HG03439 (cell line): ENCODE results near the gene DCBLD2.

ENCODE experiments used
- ATAC-seq: cut with Tn5 transposase; IDR thresholded peaks from one replicate; pipeline ENCODE4 v1.9.1; 2021; ENCODE audit warnings: mild to moderate bottlenecking, moderate library complexity; ENCODE audit not compliant: unreplicated experiment

DCBLD2 gene

GRCh38 chr3:98901392-98902350 is at the start of gene DCBLD2:
DCBLD2 (minus strand) TSS chr3:98901695; CDS start chr3:98901326, 369 bp downstream.
- ATAC-seq: peak; percentile 99

- ATAC-seq: no peak
These were observed 44.2 kb upstream of the DCBLD2 start for GRCh38 chr3:98945666-98946065.

GRCh38 chr3:98945101-98945524 is 43.6 kb upstream of the DCBLD2 start:
- no peak for ATAC-seq

GRCh38 chr3:98930413-98930812 is 28.9 kb upstream of the DCBLD2 start:
- ATAC-seq: no peak

GRCh38 chr3:98921957-98922356 is 20.5 kb upstream of the DCBLD2 start:
- no peak for ATAC-seq

GRCh38 chr3:98920166-98920565 is 18.7 kb upstream of the DCBLD2 start:
- no peak for ATAC-seq

GRCh38 chr3:98918586-98918985 is 17.1 kb upstream of the DCBLD2 start:
- ATAC-seq: no peak

- no peak for ATAC-seq
These were observed 16.1 kb upstream of the DCBLD2 start for GRCh38 chr3:98917608-98918007.

- ATAC-seq: no peak
These were observed 12.9 kb upstream of the DCBLD2 start for GRCh38 chr3:98914210-98915080.

GRCh38 chr3:98912448-98912847 is 11.0 kb upstream of the DCBLD2 start:
- no peak for ATAC-seq

- no peak for ATAC-seq
These were observed 4.7 kb upstream of the DCBLD2 start for GRCh38 chr3:98906230-98906629.

- ATAC-seq: no peak
These were observed 2.4 kb upstream of the DCBLD2 start for GRCh38 chr3:98903705-98904481.

- no peak for ATAC-seq
These were observed 1.6 kb upstream of the DCBLD2 start for GRCh38 chr3:98903099-98903498.

- no peak for ATAC-seq
These were observed 851 bp upstream of the DCBLD2 start for GRCh38 chr3:98902351-98902740.

- peak; percentile 41 for ATAC-seq
These were observed 440 bp downstream of the DCBLD2 start for GRCh38 chr3:98901119-98901391.

- ATAC-seq: no peak
These were observed 1.0 kb downstream of the DCBLD2 start for GRCh38 chr3:98900265-98901118.

- no peak for ATAC-seq
These were observed 3.8 kb downstream of the DCBLD2 start for GRCh38 chr3:98897701-98898100.

GRCh38 chr3:98894791-98895576 is 6.5 kb downstream of the DCBLD2 start:
- no peak for ATAC-seq

GRCh38 chr3:98893740-98894139 is 7.8 kb downstream of the DCBLD2 start:
- ATAC-seq: no peak
